Fibroblast of lung (primary cell): ENCODE measurements around the gene ECT2. TPM values are rescaled to one million over a fixed set of nuclear protein-coding genes. Genes with fewer than 3 reads are reported as not detected.
A peak's percentile ranks its signal among the peaks of the same experiment; 100 is the strongest.

Experiments
- DNase-seq, 2 donors: peaks; one replicate each; pipeline versions ENCODE4 v3.0.0 to v3.0.0-alpha.2; 2010; ENCODE audit warnings: low read depth in 2 of 2
- H2AFZ ChIP-seq: 2 replicates; pipeline ENCODE4 v1.5.1; 2012; ENCODE audit warnings: low read length, control low read depth, inconsistent platforms
- H3K27ac ChIP-seq: 2 replicates; pipeline ENCODE4 v1.5.1; 2011; ENCODE audit warnings: low read length, control low read depth; ENCODE audit not compliant: insufficient read depth
- H3K27me3 ChIP-seq: 2 replicates; pipeline ENCODE4 v1.5.1; 2011; ENCODE audit warnings: mild to moderate bottlenecking, low read length; ENCODE audit not compliant: control insufficient read depth, insufficient read depth
- H3K36me3 ChIP-seq: 2 replicates; pipeline ENCODE4 v1.5.1; 2011; ENCODE audit warnings: low read length; ENCODE audit not compliant: control insufficient read depth, insufficient read depth
- H3K4me1 ChIP-seq: 2 replicates; pipeline ENCODE4 v1.5.1; 2011; ENCODE audit warnings: low read length; ENCODE audit not compliant: control insufficient read depth, insufficient read depth; ENCODE audit errors: extremely low read depth
- H3K4me2 ChIP-seq: 2 replicates; pipeline ENCODE4 v1.5.1; 2011; ENCODE audit warnings: low read length, control low read depth; ENCODE audit not compliant: insufficient read depth; ENCODE audit errors: extremely low read depth
- H3K4me3 ChIP-seq, 4 experiments: fragments of 200-600 bp in 1 of 4; sonication (generic) in 1 of 4; replicated peaks in 1 of 4; 2 replicates each; pipeline ENCODE4 v1.5.1; 2011 to 2016; ENCODE audit warnings: low read length in 4 of 4, low read depth in 3 of 4, mild to moderate bottlenecking in 3 of 4, control low read depth in 2 of 4, inconsistent platforms in 1 of 4, mixed read lengths in 1 of 4; ENCODE audit not compliant: insufficient read depth in 1 of 4; ENCODE audit errors: control extremely low read depth in 1 of 4
- H3K79me2 ChIP-seq: 2 replicates; pipeline ENCODE4 v1.5.1; 2012; ENCODE audit warnings: mild to moderate bottlenecking, low read length, inconsistent platforms; ENCODE audit not compliant: control insufficient read depth, insufficient read depth
- H3K9ac ChIP-seq: 2 replicates; pipeline ENCODE4 v1.5.1; 2011; ENCODE audit warnings: mild to moderate bottlenecking, low read length, control low read depth; ENCODE audit not compliant: insufficient read depth
- H3K9me3 ChIP-seq: 2 replicates; pipeline ENCODE4 v1.5.1; 2012; ENCODE audit warnings: low read depth, low read length; ENCODE audit not compliant: control insufficient read depth, insufficient read depth
- H4K20me1 ChIP-seq: 2 replicates; pipeline ENCODE4 v1.5.1; 2011; ENCODE audit warnings: low read length; ENCODE audit not compliant: control insufficient read depth, insufficient read depth; ENCODE audit errors: extremely low read depth
- EZH2 ChIP-seq: IDR thresholded peaks from 2 replicates; pipeline ENCODE4 v1.5.1; 2012; ENCODE audit warnings: low read length, control low read depth, mild to moderate bottlenecking; ENCODE audit errors: missing control alignments
- polyA plus RNA-seq, 2 donors: library from polyadenylated mRNA; depleted of rRNA in 1 of 2; stranded (reverse) in 1 of 2; unstranded in 1 of 2; fragments of >200 nt; gene quantifications; 2 replicates each; pipeline ENCODE4 v1.2.1, GENCODE V29; 2011 to 2012; ENCODE audit warnings: missing spikeins in 1 of 2
- total RNA-seq: library from RNA; depleted of rRNA; stranded (reverse); fragments of >200 nt; gene quantifications from 2 replicates; pipeline ENCODE4 v1.2.1, GENCODE V29; 2014
- TF ChIP-seq, protein P1 (sequence below), 2 donors: IDR thresholded peaks in 1 of 2; conservative IDR thresholded peaks in 1 of 2; 1 replicate in 1 of 2; 2 replicates in 1 of 2; pipeline ENCODE4 v1.5.1; 2011 to 2012; ENCODE audit warnings: low read length in 2 of 2, control low read depth in 1 of 2, inconsistent platforms in 1 of 2, low read depth in 1 of 2, mild to moderate bottlenecking in 1 of 2

Gene ECT2
- total and polyA plus RNA-seq, 2 donors (not counting 1 experiment from before 2014, with no cell fraction given), result 20.5 to 34.5 TPM

- Histone ChIP-seq H2AFZ (no peak overlapping the region), H3K9ac (no peak overlapping the region)
- TF ChIP-seq, protein P1, sequence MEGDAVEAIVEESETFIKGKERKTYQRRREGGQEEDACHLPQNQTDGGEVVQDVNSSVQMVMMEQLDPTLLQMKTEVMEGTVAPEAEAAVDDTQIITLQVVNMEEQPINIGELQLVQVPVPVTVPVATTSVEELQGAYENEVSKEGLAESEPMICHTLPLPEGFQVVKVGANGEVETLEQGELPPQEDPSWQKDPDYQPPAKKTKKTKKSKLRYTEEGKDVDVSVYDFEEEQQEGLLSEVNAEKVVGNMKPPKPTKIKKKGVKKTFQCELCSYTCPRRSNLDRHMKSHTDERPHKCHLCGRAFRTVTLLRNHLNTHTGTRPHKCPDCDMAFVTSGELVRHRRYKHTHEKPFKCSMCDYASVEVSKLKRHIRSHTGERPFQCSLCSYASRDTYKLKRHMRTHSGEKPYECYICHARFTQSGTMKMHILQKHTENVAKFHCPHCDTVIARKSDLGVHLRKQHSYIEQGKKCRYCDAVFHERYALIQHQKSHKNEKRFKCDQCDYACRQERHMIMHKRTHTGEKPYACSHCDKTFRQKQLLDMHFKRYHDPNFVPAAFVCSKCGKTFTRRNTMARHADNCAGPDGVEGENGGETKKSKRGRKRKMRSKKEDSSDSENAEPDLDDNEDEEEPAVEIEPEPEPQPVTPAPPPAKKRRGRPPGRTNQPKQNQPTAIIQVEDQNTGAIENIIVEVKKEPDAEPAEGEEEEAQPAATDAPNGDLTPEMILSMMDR (conservative IDR thresholded peaks at IDR 0.05 in 1 of 2, IDR thresholded peaks at IDR 0.05 in 1 of 2; ENCODE audit: low read depth in 1 of 2, low read length in 2 of 2), result no peak
- TF ChIP-seq EZH2, result no peak
Measured at GRCh38 chr3:172708921-172709773, 41.4 kb upstream of the ECT2 start.

GRCh38 chr3:172709774-172710663 lies 40.5 kb upstream of the ECT2 start:
- Histone ChIP-seq H3K79me2 (peaks cover 54% of the 10 kb centered on the region), H2AFZ (peak overlapping the region; percentile 86), H3K4me1 (peaks cover 10% of the 10 kb centered on the region), H4K20me1 (no peaks in the 10 kb centered on the region), H3K4me2 (peak overlapping the region; percentile 92), H3K36me3 (no peaks in the 10 kb centered on the region), H3K9me3 (no peaks in the 10 kb centered on the region), H3K4me3 (peak overlapping the region; percentile 88 to 97 (median 94)), H3K27ac (peak overlapping the region; percentile 98), H3K9ac (peak overlapping the region; percentile 94), H3K27me3 (no peaks in the 10 kb centered on the region)
- DNase-seq, result peak; percentile 46 to 53
- TF ChIP-seq EZH2, result no peak
- TF ChIP-seq, protein P1 (conservative IDR thresholded peaks at IDR 0.05 in 1 of 2, IDR thresholded peaks at IDR 0.05 in 1 of 2; ENCODE audit: low read depth in 1 of 2, low read length in 2 of 2), result no peak

More at GRCh38 chr3:172708921-172709773, 41.4 kb upstream of the ECT2 start:
- H3K4me2 ChIP-seq, result peak overlapping the region; percentile 92
- H3K36me3 ChIP-seq, result no peaks in the 10 kb centered on the region
- H3K4me3 ChIP-seq, result peak overlapping the region; percentile 0 to 96 (median 90)
- no peaks in the 10 kb centered on the region for H3K27me3 ChIP-seq
- H3K9me3 ChIP-seq, result no peaks in the 10 kb centered on the region
- peaks cover 10% of the 10 kb centered on the region for H3K4me1 ChIP-seq
- peak overlapping the region; percentile 98 for H3K27ac ChIP-seq
- no peaks in the 10 kb centered on the region for H4K20me1 ChIP-seq
- H3K79me2 ChIP-seq, result peaks cover 60% of the 10 kb centered on the region
- no peak for DNase-seq
